Peyer's patch (tissue), 4 donors: Measurements from ENCODE around the gene SLC16A1.

Source experiments
- POLR2A ChIP-seq, 2 donors: fragments of 450-650 bp; IDR thresholded peaks; one replicate each; pipeline ENCODE4 v1.5.1; 2017; ENCODE audit warnings: antibody characterized with exemption in 2 of 2, mild to moderate bottlenecking in 2 of 2, moderate library complexity in 2 of 2
- TF ChIP-seq, protein P1 (sequence below), 6 experiments: fragments of 450-650 bp in 4 of 6; fragments of 200-600 bp in 2 of 6; sonication (generic) in 1 of 6; IDR thresholded peaks; one replicate each; pipeline ENCODE4 v1.5.1; 2017 to 2019; ENCODE audit warnings: antibody characterized with exemption in 6 of 6, mild to moderate bottlenecking in 3 of 6, moderate library complexity in 1 of 6

DNA sequence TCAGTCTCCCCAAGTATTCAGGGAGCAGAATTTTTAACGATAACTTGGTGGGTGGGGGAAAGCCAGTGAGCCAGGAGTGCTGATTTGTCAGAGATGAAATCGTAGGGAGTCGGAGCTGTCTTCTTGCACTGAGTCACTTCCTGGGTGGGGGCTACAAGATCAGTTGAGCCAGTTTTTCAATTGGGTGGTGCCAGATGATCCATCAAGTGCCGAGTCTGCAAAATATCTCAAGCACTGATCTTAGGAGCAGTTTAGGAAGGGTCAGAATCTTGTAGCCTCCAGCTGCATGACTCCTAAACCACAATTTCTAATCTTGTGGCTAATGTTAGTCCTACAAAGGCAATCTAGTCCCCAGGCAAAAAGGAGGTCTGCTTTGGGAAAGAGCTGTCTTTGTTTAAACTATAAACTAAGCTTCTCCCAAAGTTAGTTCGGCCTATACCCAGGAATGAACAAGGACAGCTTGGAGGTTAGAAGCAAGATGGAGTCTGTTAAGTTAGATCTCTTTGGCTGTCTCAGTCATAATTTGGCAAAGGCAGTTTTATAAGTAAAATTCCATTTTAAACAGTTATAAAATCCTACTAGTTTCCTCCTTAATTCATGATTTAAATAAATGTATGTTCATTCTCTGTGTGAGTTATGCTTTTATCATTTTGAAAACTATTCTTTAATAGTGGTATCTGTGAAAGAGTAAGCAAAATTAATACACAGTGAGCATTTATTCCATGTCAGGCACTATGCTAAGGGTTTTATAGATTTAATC is 51.7 kb downstream of the SLC16A1 start:
- TF ChIP-seq, protein P1, sequence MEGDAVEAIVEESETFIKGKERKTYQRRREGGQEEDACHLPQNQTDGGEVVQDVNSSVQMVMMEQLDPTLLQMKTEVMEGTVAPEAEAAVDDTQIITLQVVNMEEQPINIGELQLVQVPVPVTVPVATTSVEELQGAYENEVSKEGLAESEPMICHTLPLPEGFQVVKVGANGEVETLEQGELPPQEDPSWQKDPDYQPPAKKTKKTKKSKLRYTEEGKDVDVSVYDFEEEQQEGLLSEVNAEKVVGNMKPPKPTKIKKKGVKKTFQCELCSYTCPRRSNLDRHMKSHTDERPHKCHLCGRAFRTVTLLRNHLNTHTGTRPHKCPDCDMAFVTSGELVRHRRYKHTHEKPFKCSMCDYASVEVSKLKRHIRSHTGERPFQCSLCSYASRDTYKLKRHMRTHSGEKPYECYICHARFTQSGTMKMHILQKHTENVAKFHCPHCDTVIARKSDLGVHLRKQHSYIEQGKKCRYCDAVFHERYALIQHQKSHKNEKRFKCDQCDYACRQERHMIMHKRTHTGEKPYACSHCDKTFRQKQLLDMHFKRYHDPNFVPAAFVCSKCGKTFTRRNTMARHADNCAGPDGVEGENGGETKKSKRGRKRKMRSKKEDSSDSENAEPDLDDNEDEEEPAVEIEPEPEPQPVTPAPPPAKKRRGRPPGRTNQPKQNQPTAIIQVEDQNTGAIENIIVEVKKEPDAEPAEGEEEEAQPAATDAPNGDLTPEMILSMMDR (IDR thresholded peaks at IDR 0.05) = no peak
- TF ChIP-seq POLR2A (IDR thresholded peaks at IDR 0.05) = no peak
